ENCODE results near the gene ASPDH.

GRCh38 chr19:50555033-50555432 is 41.3 kb upstream of the ASPDH start:
- TF ChIP-seq CTCF (IDR thresholded peaks at IDR 0.05) (no peak), POLR2A (IDR thresholded peaks at IDR 0.05) (no peak)
